ENCODE measurements around the gene SHLD3. TPM values are rescaled to one million over a fixed set of nuclear protein-coding genes. Genes with fewer than 3 reads are reported as not detected.
"Not testable (repeated sequence)": the region's sequence is repeated elsewhere in the genome, so short reads cannot be mapped to it uniquely, and the experiment has no call there.

The SHLD3 gene
- total RNA-seq, 2 donors from 2014 or later: 2.7 to 3.9 TPM

GRCh38 chr5:65646938-65647337, 22.1 kb downstream of the SHLD3 start:
- no peak overlapping the region for H3K4me3 Mint-ChIP-seq
- H3K27ac Mint-ChIP-seq: peak overlapping the region; percentile 82
- no peaks in the 10 kb centered on the region for H3K9me3 Mint-ChIP-seq
- H3K4me1 Mint-ChIP-seq (ENCODE audit: low read depth): no peaks in the 10 kb centered on the region
- peaks cover 0 to 8% of the 10 kb centered on the region in 2 donors for H3K36me3 Mint-ChIP-seq (ENCODE audit: insufficient read depth in 2 of 2)
- DNase-seq: no peak
- no peaks in the 10 kb centered on the region for H3K27me3 Mint-ChIP-seq (ENCODE audit: low read depth)
- ATAC-seq (replicated peaks in 1 of 2): no peak

GRCh38 chr5:65647941-65648340, 23.1 kb downstream of the SHLD3 start:
- DNase-seq (no peak), ATAC-seq (replicated peaks in 1 of 2) (no peak)
- H3K9me3 Mint-ChIP-seq: no peaks in the 10 kb centered on the region
- no peaks in the 10 kb centered on the region for H3K4me1 Mint-ChIP-seq (ENCODE audit: low read depth)
- no peak overlapping the region for H3K27ac Mint-ChIP-seq
- peaks cover 0 to 8% of the 10 kb centered on the region in 2 donors for H3K36me3 Mint-ChIP-seq (ENCODE audit: insufficient read depth in 2 of 2)
- H3K4me3 Mint-ChIP-seq: no peak overlapping the region
- no peaks in the 10 kb centered on the region for H3K27me3 Mint-ChIP-seq (ENCODE audit: low read depth)

- peaks cover 0 to 6% of the 10 kb centered on the region in 2 donors for H3K36me3 Mint-ChIP-seq (ENCODE audit: insufficient read depth in 2 of 2)
- no peaks in the 10 kb centered on the region for H3K4me1 Mint-ChIP-seq (ENCODE audit: low read depth)
- ATAC-seq (replicated peaks in 1 of 2): no peak
- DNase-seq: no peak
- no peak overlapping the region for H3K4me3 Mint-ChIP-seq
- no peaks in the 10 kb centered on the region for H3K27me3 Mint-ChIP-seq (ENCODE audit: low read depth)
- H3K9me3 Mint-ChIP-seq: no peaks in the 10 kb centered on the region
- H3K27ac Mint-ChIP-seq: no peak overlapping the region
Measured at GRCh38 chr5:65651144-65651543, 26.3 kb downstream of the SHLD3 start.

- DNase-seq: no peak
- Mint-ChIP-seq H3K4me3 (no peak overlapping the region), H3K27me3 (ENCODE audit: low read depth) (no peaks in the 10 kb centered on the region), H3K36me3 (ENCODE audit: insufficient read depth in 2 of 2) (no peaks in the 10 kb centered on the region), H3K9me3 (no peaks in the 10 kb centered on the region), H3K4me1 (ENCODE audit: low read depth) (no peaks in the 10 kb centered on the region), H3K27ac (peak overlapping the region; percentile 68)
- ATAC-seq (replicated peaks in 1 of 2): peak in 1 of 2 donors; percentile 38
Measured at GRCh38 chr5:65654713-65655112, 29.9 kb downstream of the SHLD3 start.

- Mint-ChIP-seq H3K36me3 (ENCODE audit: insufficient read depth in 2 of 2) (peaks cover 3 to 4% of the 10 kb centered on the region in 2 donors), H3K9me3 (no peaks in the 10 kb centered on the region), H3K4me3 (no peak overlapping the region), H3K27ac (peak overlapping the region; percentile 95), H3K4me1 (ENCODE audit: low read depth) (no peaks in the 10 kb centered on the region), H3K27me3 (ENCODE audit: low read depth) (no peaks in the 10 kb centered on the region)
- no peak for ATAC-seq (replicated peaks in 1 of 2)
- no peak for DNase-seq
Measured at GRCh38 chr5:65663804-65664521, 39.1 kb downstream of the SHLD3 start.

GRCh38 chr5:65668696-65669095, 43.9 kb downstream of the SHLD3 start:
- H3K27me3 Mint-ChIP-seq (ENCODE audit: low read depth): no peaks in the 10 kb centered on the region
- no peak overlapping the region for H3K4me3 Mint-ChIP-seq
- peaks cover 3 to 4% of the 10 kb centered on the region in 2 donors for H3K36me3 Mint-ChIP-seq (ENCODE audit: insufficient read depth in 2 of 2)
- ATAC-seq (replicated peaks in 1 of 2) (no peak), DNase-seq (no peak)
- H3K27ac Mint-ChIP-seq: no peak overlapping the region
- H3K4me1 Mint-ChIP-seq (ENCODE audit: low read depth): no peaks in the 10 kb centered on the region
- H3K9me3 Mint-ChIP-seq: no peaks in the 10 kb centered on the region

GRCh38 chr5:65672796-65673195, 48.0 kb downstream of the SHLD3 start:
- H3K4me3 Mint-ChIP-seq: no peak overlapping the region
- DNase-seq (no peak), ATAC-seq (replicated peaks in 1 of 2) (no peak)
- H3K27ac Mint-ChIP-seq: peak overlapping the region; percentile 2
- H3K4me1 Mint-ChIP-seq (ENCODE audit: low read depth): peaks cover 19% of the 10 kb centered on the region
- no peaks in the 10 kb centered on the region for H3K27me3 Mint-ChIP-seq (ENCODE audit: low read depth)
- H3K9me3 Mint-ChIP-seq: no peaks in the 10 kb centered on the region
- H3K36me3 Mint-ChIP-seq (ENCODE audit: insufficient read depth in 2 of 2): peaks cover 6 to 19% of the 10 kb centered on the region in 2 donors

- H3K4me3 Mint-ChIP-seq: no peak overlapping the region
Measured at GRCh38 chr5:65674749-65675148, 49.9 kb downstream of the SHLD3 start.

GRCh38 chr5:65676056-65676455, 51.2 kb downstream of the SHLD3 start:
- not testable (repeated sequence) for H3K4me3 Mint-ChIP-seq; H3K9me3 Mint-ChIP-seq; H3K27me3 Mint-ChIP-seq (ENCODE audit: low read depth); DNase-seq; ATAC-seq (replicated peaks in 1 of 2)
- Mint-ChIP-seq H3K36me3 (ENCODE audit: insufficient read depth in 2 of 2) (peaks cover 8 to 21% of the 10 kb centered on the region in 2 donors), H3K27ac (peak overlapping the region; percentile 64), H3K4me1 (ENCODE audit: low read depth) (peaks cover 25% of the 10 kb centered on the region)

More at GRCh38 chr5:65674749-65675148, 49.9 kb downstream of the SHLD3 start:
- no peak for DNase-seq
- no peaks in the 10 kb centered on the region for H3K9me3 Mint-ChIP-seq
- peaks cover 25% of the 10 kb centered on the region for H3K4me1 Mint-ChIP-seq (ENCODE audit: low read depth)
- peak overlapping the region; percentile 76 for H3K27ac Mint-ChIP-seq
- no peaks in the 10 kb centered on the region for H3K27me3 Mint-ChIP-seq (ENCODE audit: low read depth)
- peaks cover 6 to 21% of the 10 kb centered on the region in 2 donors for H3K36me3 Mint-ChIP-seq (ENCODE audit: insufficient read depth in 2 of 2)
- ATAC-seq (replicated peaks in 1 of 2): no peak

Other genes starting within 250 kb of the SHLD3 start
- 1 to 10 TPM; 1.6 to 2.5 TPM for gene ADAMTS6, start 143.1 kb upstream of the SHLD3 start, total RNA-seq
- 100 to 1,000 TPM in 1 of 2 donors, 10 to 100 TPM in 1; 70.5 to 104 TPM for gene CENPK, start 61.9 kb upstream of the SHLD3 start, total RNA-seq
- 10 to 100 TPM; 58.1 to 62.4 TPM for gene PPWD1, start 61.7 kb upstream of the SHLD3 start, total RNA-seq
- gene TRIM23, start 694 bp upstream of the SHLD3 start, total RNA-seq: 1 to 10 TPM; 8.5 to 9.8 TPM
- gene TRAPPC13, start within 50 bp of the SHLD3 start, total RNA-seq: 10 to 100 TPM; 23.4 to 29.5 TPM
- 10 to 100 TPM; 28.9 to 34.6 TPM for gene SGTB, start 97.1 kb downstream of the SHLD3 start, total RNA-seq
- gene NLN, start 97.2 kb downstream of the SHLD3 start, total RNA-seq: 10 to 100 TPM in 1 of 2 donors, 1 to 10 TPM in 1; 7.3 to 17.0 TPM

Data from activated T-cell treated with anti-CD3 and anti-CD28 coated beads, Interleukin-2, amount 50 U/mL, for 72 hours (primary cell).